HG03439 (cell line): Measurements from ENCODE around the gene PDE1C.

Source experiments
- ATAC-seq: cut with Tn5 transposase; IDR thresholded peaks from one replicate; pipeline ENCODE4 v1.9.1; 2021; ENCODE audit warnings: mild to moderate bottlenecking, moderate library complexity; ENCODE audit not compliant: unreplicated experiment

The PDE1C gene

GRCh38 chr7:31950091-31950755, 120.0 kb downstream of the PDE1C start:
- ATAC-seq, result no peak

GRCh38 chr7:31948029-31948428, 122.2 kb downstream of the PDE1C start:
- ATAC-seq, result no peak

- ATAC-seq, result no peak
These were observed 130.0 kb downstream of the PDE1C start for GRCh38 chr7:31940167-31940566.

- no peak for ATAC-seq
These were observed 131.1 kb downstream of the PDE1C start for GRCh38 chr7:31939076-31939475.

- no peak for ATAC-seq
These were observed 131.6 kb downstream of the PDE1C start for GRCh38 chr7:31938650-31939049.

- ATAC-seq, result no peak
These were observed 132.2 kb downstream of the PDE1C start for GRCh38 chr7:31937982-31938381.

DNA sequence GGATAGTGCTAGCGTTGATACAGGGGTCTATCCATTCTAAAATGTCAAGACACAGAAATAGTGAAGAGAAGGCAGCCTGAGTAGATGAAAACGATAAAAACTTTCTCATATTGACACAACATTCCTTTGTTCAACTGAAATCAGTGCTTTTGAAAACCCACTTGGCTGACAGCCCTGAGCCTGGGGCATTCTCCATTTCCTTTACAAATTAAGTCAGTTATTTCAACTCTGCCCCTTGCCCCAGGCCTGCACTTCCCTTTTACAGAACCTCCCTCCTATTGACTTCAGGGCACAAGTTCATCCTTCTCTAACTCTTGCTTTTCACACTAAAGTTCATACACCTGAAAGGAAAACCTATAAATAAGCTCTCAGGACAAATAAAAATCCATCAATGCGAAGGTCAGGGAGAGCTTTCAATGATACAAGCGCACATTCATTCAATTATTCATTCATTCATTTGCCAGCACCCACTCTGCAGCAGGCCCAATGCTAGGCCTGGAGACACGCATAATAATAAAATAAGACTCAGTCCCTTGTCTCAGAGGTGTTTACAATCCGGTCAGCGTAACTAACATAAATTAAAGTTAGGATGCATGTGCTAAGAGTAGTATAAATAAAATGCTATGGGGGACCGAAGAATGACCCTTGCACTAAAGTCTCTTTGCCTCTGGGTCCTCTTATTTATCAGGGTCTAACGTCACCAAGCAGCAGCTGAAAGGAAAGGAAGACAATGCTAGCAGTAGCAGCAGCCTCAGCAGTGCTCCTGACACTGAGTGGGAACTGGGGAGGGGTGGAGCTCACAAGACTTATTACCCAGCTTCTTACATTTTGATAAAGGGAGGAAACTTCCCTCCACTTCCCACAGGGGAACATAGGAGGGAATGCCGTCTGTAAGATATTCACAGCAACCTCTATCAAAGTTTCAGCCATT, 134.8 kb downstream of the PDE1C start:
- no peak for ATAC-seq

DNA sequence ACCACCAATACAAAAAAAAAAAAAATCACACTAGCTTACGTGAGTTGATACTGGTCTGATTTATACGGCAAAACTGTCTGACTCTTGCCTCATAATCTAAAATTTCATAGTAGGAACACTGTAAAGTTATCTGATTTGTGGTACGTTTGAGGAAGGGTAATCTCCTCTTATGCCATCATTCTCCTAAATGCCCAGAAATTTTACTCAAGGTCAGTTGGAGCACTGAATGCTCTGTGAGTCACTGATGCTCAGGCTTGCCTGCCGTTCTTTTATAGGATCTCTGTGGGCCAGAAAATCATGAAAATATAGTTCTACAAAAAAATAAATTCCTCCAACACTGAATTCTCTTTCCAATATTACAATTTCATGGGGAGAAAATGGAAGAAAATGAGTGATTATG, 135.7 kb downstream of the PDE1C start:
- ATAC-seq, result no peak

GRCh38 chr7:31933481-31933880, 136.7 kb downstream of the PDE1C start:
- ATAC-seq, result no peak

- no peak for ATAC-seq
These were observed 143.1 kb downstream of the PDE1C start for GRCh38 chr7:31926991-31927584.

- ATAC-seq, result no peak
These were observed 144.3 kb downstream of the PDE1C start for GRCh38 chr7:31925753-31926454.

GRCh38 chr7:31924251-31924650, 146.0 kb downstream of the PDE1C start:
- ATAC-seq, result no peak

DNA sequence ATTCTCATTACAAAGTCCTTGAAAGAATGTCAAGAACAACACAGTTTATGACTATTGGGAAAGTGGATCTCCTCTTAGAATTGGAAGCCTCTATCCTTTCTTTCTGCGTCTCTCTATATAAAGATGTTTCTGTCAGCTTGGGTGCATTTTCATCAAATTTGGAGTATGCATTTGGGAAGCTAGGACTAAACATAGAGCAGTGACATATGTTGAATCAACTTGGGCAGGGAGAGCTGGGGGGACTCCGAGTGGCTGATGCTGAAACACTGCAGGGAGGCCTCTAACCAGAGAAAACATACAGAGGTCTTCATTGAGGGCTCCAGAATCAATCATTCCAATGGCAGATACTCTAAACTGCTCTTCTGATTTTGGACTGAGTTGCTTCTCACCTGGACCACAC, 147.4 kb downstream of the PDE1C start:
- ATAC-seq, result no peak

DNA sequence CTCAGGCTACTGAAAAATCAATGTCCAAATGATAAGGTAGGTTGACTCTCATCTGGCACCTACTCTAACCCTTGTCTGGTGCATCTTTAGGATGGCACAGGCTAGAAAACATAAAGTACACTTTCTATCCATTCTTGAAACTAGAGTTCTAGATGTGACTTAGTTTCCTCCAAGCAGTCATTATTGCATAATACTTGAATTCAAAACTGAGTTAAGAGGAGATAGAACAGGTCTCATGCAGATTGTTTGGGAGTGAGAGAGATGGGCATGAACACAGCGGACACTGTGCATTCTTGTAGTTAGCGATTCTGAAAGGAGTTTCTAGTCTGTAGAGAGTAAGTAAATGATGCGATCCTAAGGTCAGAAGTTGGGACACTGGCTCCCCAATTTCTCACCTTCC, 149.2 kb downstream of the PDE1C start:
- no peak for ATAC-seq

GRCh38 chr7:31919678-31920369, 150.4 kb downstream of the PDE1C start:
- no peak for ATAC-seq

DNA sequence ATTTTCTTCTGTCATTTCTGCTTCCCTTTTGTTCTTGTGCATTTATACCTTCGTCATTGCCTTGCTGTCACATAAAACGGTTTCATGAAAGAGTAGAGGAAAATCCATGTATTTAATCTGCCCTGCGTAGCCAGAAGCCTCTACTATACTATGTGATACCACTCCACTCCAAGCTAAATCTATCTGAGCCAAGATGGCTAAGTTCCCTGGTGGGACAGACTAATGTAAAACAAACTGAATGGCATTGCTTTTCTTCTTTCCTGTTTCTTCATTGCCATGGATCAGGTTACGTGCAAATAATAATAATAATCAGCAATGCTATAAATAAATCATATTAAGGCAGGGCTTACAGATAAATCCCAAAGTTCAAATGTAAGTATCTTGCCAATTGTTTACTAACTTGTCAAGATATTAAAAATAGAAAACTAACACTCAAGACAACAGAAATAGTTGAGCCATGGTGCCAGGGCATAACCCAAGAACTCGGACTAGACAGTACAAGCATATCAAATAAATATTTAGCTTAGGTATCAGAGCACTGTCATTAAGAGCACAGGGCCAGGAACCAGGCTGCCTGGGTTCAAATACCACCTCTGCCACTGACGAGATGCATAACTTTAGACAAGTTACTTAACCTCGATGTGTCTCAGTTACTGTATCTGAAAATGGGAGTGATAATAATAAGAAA, 151.4 kb downstream of the PDE1C start:
- no peak for ATAC-seq

DNA sequence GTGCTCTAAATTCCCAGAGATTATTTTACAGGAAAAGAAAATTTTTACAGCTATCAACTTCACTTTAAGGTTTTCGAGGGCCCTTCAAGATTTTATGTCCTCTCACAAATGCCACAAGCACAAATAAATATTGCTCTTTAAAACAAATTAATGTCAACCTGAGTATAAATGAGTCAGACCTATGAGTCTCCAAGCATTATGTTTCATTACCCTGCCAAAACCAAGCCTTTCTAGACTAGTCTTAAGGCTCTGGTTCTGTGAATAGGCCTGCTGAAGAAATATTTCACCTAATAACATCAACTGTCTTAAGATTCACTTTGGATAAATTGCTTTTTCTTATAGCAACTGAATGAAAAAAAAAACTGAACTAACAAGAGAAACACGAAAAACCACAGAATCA, 153.0 kb downstream of the PDE1C start:
- no peak for ATAC-seq

- no peak for ATAC-seq
These were observed 160.0 kb downstream of the PDE1C start for GRCh38 chr7:31910191-31910590.

GRCh38 chr7:31906479-31907171, 163.6 kb downstream of the PDE1C start:
- ATAC-seq, result no peak
